Stimulated activated CD8-positive, alpha-beta memory T cell treated with anti-CD3 and anti-CD28 coated beads, Interleukin-7, amount 100 ng/mL, for 1 hour (primary cell): ENCODE measurements around the gene GDE1.
"Not testable (repeated sequence)": the region's sequence is repeated elsewhere in the genome, so short reads cannot be mapped to it uniquely, and the experiment has no call there.

Experiments used
- DNase-seq, 2 donors: peaks; one replicate each; pipeline ENCODE4 v3.0.0-alpha.2; 2020; ENCODE audit warnings: low read depth in 2 of 2

The GDE1 gene

GRCh38 chr16:19521471-19522396, at the start of gene GDE1:
Gene GDE1, minus strand, starts transcription at chr16:19522098. Its CDS starts 134 bp downstream, at chr16:19521964.
- peak; percentile 82 to 92 for DNase-seq

- no peak for DNase-seq
These were observed 45.7 kb upstream of the GDE1 start for GRCh38 chr16:19567560-19567959.

GRCh38 chr16:19566362-19566761, 44.5 kb upstream of the GDE1 start:
- no peak for DNase-seq

GRCh38 chr16:19563377-19563776, 41.5 kb upstream of the GDE1 start:
- no peak for DNase-seq

GRCh38 chr16:19560078-19560477, 38.2 kb upstream of the GDE1 start:
- no peak for DNase-seq

- no peak for DNase-seq
These were observed 37.5 kb upstream of the GDE1 start for GRCh38 chr16:19559242-19559910.

GRCh38 chr16:19555938-19556771, 34.3 kb upstream of the GDE1 start:
- DNase-seq, result no peak

- DNase-seq, result peak; percentile 91 to 93
These were observed 33.5 kb upstream of the GDE1 start, which contains the start of gene VPS35L for GRCh38 chr16:19555186-19555937. Gene VPS35L, plus strand, starts transcription at chr16:19555703. Its CDS starts 27 bp downstream, at chr16:19555730.

- DNase-seq, result no peak
These were observed 27.8 kb upstream of the GDE1 start for GRCh38 chr16:19549673-19550072.

- no peak for DNase-seq
These were observed 26.2 kb upstream of the GDE1 start for GRCh38 chr16:19548144-19548543.

- not testable (repeated sequence) for DNase-seq
These were observed 21.5 kb upstream of the GDE1 start for GRCh38 chr16:19543278-19543996.

- DNase-seq, result no peak
These were observed 20.4 kb upstream of the GDE1 start for GRCh38 chr16:19542138-19542821.

- DNase-seq, result no peak
These were observed 18.5 kb upstream of the GDE1 start for GRCh38 chr16:19540241-19540970.

- DNase-seq, result no peak
These were observed 10.7 kb upstream of the GDE1 start for GRCh38 chr16:19532601-19533000.

GRCh38 chr16:19528666-19529065, 6.8 kb upstream of the GDE1 start:
- DNase-seq, result no peak

GRCh38 chr16:19527161-19527560, 5.3 kb upstream of the GDE1 start:
- DNase-seq, result no peak

GRCh38 chr16:19525385-19525723, 3.5 kb upstream of the GDE1 start:
- no peak for DNase-seq

- no peak for DNase-seq
These were observed 2.9 kb upstream of the GDE1 start for GRCh38 chr16:19524616-19525384.

GRCh38 chr16:19524356-19524615, 2.4 kb upstream of the GDE1 start:
- no peak for DNase-seq
